ENCODE measurements around the gene SLC6A7. TPM values are rescaled to one million over a fixed set of nuclear protein-coding genes. Genes with fewer than 3 reads are reported as not detected.
A peak's percentile ranks its signal among the peaks of the same experiment; 100 is the strongest.

The SLC6A7 gene
- total RNA-seq = not detected

- no peak for DNase-seq
- Mint-ChIP-seq H3K36me3 (no peaks in the 10 kb centered on the region), H3K27me3 (peaks cover 57% of the 10 kb centered on the region), H3K4me3 (no peak within 1 kb of the TSS), H3K27ac (no peak within 1 kb of the TSS), H3K4me1 (no peaks in the 10 kb centered on the region), H3K9me3 (no peaks in the 10 kb centered on the region)
- no peak for ATAC-seq (ENCODE audit: low read depth)
- POLR2A ChIA-PET = no interaction called here
Measured at GRCh38 chr5:150189728-150190502, at the start of gene SLC6A7. Gene SLC6A7, plus strand, starts transcription at chr5:150190062. Its CDS starts 266 bp downstream, at chr5:150190328.

DNA sequence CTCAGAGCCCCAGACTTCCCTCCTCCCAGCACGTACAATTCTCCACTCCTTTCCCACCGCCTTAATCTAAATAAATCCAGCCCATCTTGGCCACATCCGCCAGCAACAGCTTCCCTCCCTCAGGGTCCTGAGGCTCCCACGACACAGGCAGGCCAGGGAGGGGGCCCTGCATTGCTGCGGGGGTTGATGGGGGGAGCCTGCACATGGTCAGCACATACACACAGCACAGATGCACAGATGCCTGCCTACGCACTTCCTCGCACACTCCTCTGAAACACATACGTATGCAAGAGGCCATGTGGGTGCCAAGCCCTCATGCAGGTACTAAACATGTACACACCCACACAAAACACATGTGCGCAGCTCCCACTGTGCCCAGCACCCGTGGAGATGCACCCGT lies 49.0 kb upstream of the SLC6A7 start:
- no peak for DNase-seq
- POLR2A ChIA-PET = no interaction called here
- H3K4me1 Mint-ChIP-seq = peaks cover 18% of the 10 kb centered on the region
- H3K9me3 Mint-ChIP-seq = no peaks in the 10 kb centered on the region
- peaks cover under 1% of the 10 kb centered on the region for H3K27me3 Mint-ChIP-seq
- no peak for ATAC-seq (ENCODE audit: low read depth)
- no peak overlapping the region for H3K4me3 Mint-ChIP-seq
- no peak overlapping the region for H3K27ac Mint-ChIP-seq
- H3K36me3 Mint-ChIP-seq = peaks cover under 1% of the 10 kb centered on the region

DNA sequence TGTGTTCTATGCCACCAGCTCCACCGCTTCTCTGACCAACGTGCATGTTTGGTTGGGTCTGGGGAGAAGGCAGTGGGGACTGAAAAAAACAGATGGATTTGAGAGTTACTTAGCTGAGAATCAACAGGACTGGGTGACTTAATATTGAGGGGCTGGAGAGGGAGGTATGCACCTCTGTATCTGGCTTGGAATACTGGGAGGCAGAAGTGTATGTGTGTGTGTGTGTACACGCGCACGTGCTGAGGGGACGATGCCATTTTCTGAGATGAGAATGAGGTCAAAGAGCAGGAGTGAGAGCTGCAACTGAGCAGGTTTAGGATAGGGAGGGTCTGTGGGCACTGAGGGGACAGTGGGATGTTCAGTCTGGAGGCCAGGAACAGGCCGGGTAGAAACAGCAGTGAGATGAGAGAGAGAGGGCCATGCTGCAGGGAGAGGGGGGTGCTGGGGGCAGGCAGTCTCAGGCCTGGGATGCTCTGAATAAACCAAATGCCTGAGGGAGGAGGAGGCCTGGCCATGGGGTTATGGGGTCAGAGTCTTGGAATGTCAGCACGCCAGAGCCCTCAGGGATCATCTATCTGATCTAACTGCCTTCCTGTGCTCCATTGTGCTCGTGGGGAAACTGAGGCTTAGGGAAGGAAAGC lies 48.2 kb upstream of the SLC6A7 start:
- H3K4me1 Mint-ChIP-seq = peaks cover 21% of the 10 kb centered on the region
- POLR2A ChIA-PET = no interaction called here
- H3K36me3 Mint-ChIP-seq = peaks cover 4% of the 10 kb centered on the region
- ATAC-seq (ENCODE audit: low read depth) (no peak), DNase-seq (no peak)
- no peak overlapping the region for H3K27ac Mint-ChIP-seq
- H3K27me3 Mint-ChIP-seq = peaks cover 2% of the 10 kb centered on the region
- no peak overlapping the region for H3K4me3 Mint-ChIP-seq
- H3K9me3 Mint-ChIP-seq = no peaks in the 10 kb centered on the region

DNA sequence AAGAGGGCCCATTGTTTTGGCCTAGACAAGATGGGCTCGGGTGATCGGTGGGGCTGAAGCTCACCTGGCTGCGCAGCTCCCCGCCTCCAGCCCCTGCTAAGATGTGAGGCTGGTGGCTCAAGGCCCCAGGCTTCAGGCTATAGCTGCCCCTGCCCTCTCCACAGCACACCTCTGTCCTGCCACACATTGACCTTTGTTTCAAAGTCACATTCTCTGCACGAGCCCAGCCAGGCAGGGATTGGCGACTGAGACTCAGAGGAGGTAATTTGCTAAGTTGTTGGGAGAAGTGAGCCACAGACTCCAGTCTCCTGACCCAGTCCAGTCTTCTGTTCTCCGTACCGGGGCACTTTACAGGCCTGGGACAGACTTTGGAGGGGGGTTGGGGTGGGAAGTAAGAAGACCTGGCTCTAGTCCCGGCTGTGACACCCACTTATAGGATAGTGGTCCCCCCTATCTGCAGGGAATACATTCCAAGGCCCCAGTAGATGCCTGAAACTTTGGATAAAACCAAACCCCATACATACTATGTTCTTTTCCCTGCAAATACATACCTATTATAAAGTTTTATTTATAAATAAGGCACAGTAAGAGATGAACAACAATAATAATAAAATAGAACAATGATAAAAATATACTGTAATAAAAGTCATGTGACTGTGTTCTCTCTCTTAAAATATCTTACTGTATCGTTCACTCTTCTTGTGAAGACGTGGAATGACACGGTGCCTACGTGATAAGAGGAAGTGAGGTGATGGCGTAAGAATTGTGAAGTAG lies 47.5 kb upstream of the SLC6A7 start:
- Mint-ChIP-seq H3K9me3 (no peaks in the 10 kb centered on the region), H3K27me3 (peaks cover 2% of the 10 kb centered on the region), H3K27ac (no peak overlapping the region), H3K4me1 (peaks cover 21% of the 10 kb centered on the region), H3K4me3 (no peak overlapping the region), H3K36me3 (peaks cover 4% of the 10 kb centered on the region)
- POLR2A ChIA-PET = no interaction called here
- ATAC-seq (ENCODE audit: low read depth) (no peak), DNase-seq (no peak)

- H3K36me3 Mint-ChIP-seq = peaks cover 4% of the 10 kb centered on the region
- H3K9me3 Mint-ChIP-seq = no peaks in the 10 kb centered on the region
- no peak overlapping the region for H3K4me3 Mint-ChIP-seq
- H3K27ac Mint-ChIP-seq = no peak overlapping the region
- peaks cover 2% of the 10 kb centered on the region for H3K27me3 Mint-ChIP-seq
- DNase-seq (no peak), ATAC-seq (ENCODE audit: low read depth) (peak; percentile 20)
- peaks cover 21% of the 10 kb centered on the region for H3K4me1 Mint-ChIP-seq
- POLR2A ChIA-PET = no interaction called here
Measured at GRCh38 chr5:150142959-150143349, 46.9 kb upstream of the SLC6A7 start.

- Mint-ChIP-seq H3K36me3 (peaks cover 9% of the 10 kb centered on the region), H3K9me3 (no peaks in the 10 kb centered on the region), H3K27me3 (peaks cover 2% of the 10 kb centered on the region), H3K4me3 (no peak overlapping the region), H3K27ac (peak overlapping the region; percentile 34), H3K4me1 (peaks cover 25% of the 10 kb centered on the region)
- ATAC-seq (ENCODE audit: low read depth) (no peak), DNase-seq (no peak)
- POLR2A ChIA-PET = no interaction called here
Measured at GRCh38 chr5:150143350-150144245, 46.3 kb upstream of the SLC6A7 start.

- peaks cover 12% of the 10 kb centered on the region for H3K36me3 Mint-ChIP-seq
- H3K27me3 Mint-ChIP-seq = peaks cover 2% of the 10 kb centered on the region
- H3K4me3 Mint-ChIP-seq = no peak overlapping the region
- no peak overlapping the region for H3K27ac Mint-ChIP-seq
- POLR2A ChIA-PET = interaction anchor here (1.6 kb wide), 1 partner anchor 11 kb away, joined by 8 read pairs; the partner anchor contains the start of gene PDGFRB
- DNase-seq = no peak
- no peak for ATAC-seq (ENCODE audit: low read depth)
- no peaks in the 10 kb centered on the region for H3K9me3 Mint-ChIP-seq
- H3K4me1 Mint-ChIP-seq = peaks cover 32% of the 10 kb centered on the region
Measured at GRCh38 chr5:150144246-150144801, 45.5 kb upstream of the SLC6A7 start.

- H3K36me3 Mint-ChIP-seq = peaks cover 13% of the 10 kb centered on the region
- peaks cover 38% of the 10 kb centered on the region for H3K4me1 Mint-ChIP-seq
- no peak for ATAC-seq (ENCODE audit: low read depth)
- H3K27ac Mint-ChIP-seq = peak overlapping the region; percentile 59
- H3K4me3 Mint-ChIP-seq = no peak overlapping the region
- no peak for DNase-seq
- peaks cover 2% of the 10 kb centered on the region for H3K27me3 Mint-ChIP-seq
- H3K9me3 Mint-ChIP-seq = no peaks in the 10 kb centered on the region
- POLR2A ChIA-PET = interaction anchor here (1.6 kb wide), 1 partner anchor 11 kb away, joined by 8 read pairs; the partner anchor contains the start of gene PDGFRB
Measured at GRCh38 chr5:150144879-150145278, 45.0 kb upstream of the SLC6A7 start.

DNA sequence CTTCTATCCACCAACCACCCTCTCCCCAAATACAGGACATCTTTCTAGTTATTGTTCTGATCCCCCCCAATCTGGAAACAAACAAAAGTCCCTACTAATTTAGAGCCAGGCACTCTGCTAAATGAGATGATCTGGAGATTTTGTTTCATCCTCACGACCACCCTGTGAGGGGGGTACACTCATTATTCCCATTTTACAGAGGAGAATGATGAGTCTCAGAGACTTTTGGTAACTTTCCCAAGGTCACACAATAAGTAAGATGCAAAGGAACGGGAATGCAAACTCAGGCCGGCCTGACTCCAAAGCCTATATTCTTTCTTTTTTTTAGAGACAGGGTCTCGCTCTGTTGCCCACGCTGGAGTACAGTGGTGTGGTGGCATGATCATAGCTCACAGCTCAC lies 43.6 kb upstream of the SLC6A7 start:
- Mint-ChIP-seq H3K27ac (peak overlapping the region; percentile 13), H3K36me3 (peaks cover 16% of the 10 kb centered on the region), H3K4me3 (no peak overlapping the region), H3K27me3 (peaks cover 2% of the 10 kb centered on the region), H3K9me3 (no peaks in the 10 kb centered on the region), H3K4me1 (peaks cover 46% of the 10 kb centered on the region)
- no peak for DNase-seq
- POLR2A ChIA-PET = interaction anchor here (0.9 kb wide), 1 partner anchor 11 kb away, joined by 3 read pairs; no protein-coding TSS in a partner anchor
- no peak for ATAC-seq (ENCODE audit: low read depth)

DNA sequence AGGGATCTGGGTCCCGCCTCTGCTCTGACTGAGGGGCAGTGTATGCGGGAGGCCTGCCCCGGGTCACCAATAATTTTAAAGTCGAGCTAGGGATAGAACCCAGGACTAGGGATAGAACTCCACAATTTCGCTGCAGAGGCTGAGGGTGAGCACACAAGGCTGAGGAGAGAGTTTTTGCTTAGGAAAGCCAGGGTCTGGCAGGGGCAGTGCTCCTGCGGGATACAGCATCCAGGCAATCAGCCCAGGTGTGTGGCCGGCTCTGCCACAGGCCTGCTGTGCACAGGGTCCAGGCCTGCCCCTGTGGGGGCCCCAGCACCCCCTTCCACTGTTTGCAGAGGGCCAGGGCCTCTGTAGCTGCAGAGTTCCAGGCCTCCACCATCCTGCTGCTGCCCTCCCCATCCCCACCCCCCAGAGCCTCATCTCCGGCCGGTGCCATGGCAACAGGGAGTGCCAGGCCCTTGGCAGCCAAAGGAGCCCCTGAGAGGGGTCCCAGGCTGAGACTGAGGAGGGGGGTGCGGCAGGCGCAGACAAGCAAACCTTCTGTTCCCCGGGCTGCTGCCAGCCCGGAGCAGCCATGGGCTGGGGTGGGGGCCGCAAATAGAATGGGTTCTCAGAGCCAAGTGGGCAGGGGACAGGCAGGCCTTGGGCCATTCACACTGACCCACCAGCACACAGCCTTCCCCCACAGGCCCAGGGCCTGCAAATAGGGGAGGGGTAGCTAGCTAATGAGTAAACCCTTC lies 42.8 kb upstream of the SLC6A7 start:
- no peaks in the 10 kb centered on the region for H3K9me3 Mint-ChIP-seq
- no peak overlapping the region for H3K27ac Mint-ChIP-seq
- POLR2A ChIA-PET = interaction anchor here (0.9 kb wide), 1 partner anchor 12 kb away, joined by 3 read pairs; no protein-coding TSS in a partner anchor
- peaks cover 44% of the 10 kb centered on the region for H3K4me1 Mint-ChIP-seq
- no peak for ATAC-seq (ENCODE audit: low read depth)
- H3K36me3 Mint-ChIP-seq = peaks cover 16% of the 10 kb centered on the region
- no peak overlapping the region for H3K4me3 Mint-ChIP-seq
- H3K27me3 Mint-ChIP-seq = peaks cover 2% of the 10 kb centered on the region
- DNase-seq = no peak

DNA sequence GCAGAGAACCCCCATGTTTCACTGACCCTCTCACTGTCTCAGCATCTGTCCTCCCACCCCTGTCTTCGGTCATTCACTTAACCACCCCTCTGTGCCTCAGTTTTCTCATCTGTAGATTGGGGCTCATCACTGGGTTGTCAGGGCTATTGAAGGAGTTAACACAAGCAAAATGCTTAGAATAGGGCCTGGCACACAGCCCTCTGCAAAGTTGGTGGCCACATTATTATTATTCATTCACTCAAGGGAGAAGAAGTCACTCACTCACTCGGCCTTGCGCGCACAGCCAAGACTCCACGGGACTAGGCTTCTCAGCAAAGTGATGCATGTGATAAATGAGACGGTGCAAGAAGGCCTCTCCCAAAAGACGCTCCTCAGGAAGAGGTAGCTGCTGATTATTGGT lies 42.2 kb upstream of the SLC6A7 start:
- Mint-ChIP-seq H3K4me1 (peaks cover 49% of the 10 kb centered on the region), H3K9me3 (no peaks in the 10 kb centered on the region), H3K4me3 (no peak overlapping the region), H3K27ac (peak overlapping the region; percentile 54), H3K36me3 (peaks cover 20% of the 10 kb centered on the region), H3K27me3 (peaks cover 2% of the 10 kb centered on the region)
- POLR2A ChIA-PET = no interaction called here
- DNase-seq (no peak), ATAC-seq (ENCODE audit: low read depth) (no peak)

All from activated naive CD8-positive, alpha-beta T cell treated with anti-CD3 and anti-CD28 coated beads, Interleukin-2, amount 10 ng/mL, durations not matched to agents 7 days and 5 days (primary cell).